Endothelial cell of umbilical vein (primary cell): Measurements from ENCODE around the gene IGF1. TPM values are rescaled to one million over a fixed set of nuclear protein-coding genes. Genes with fewer than 3 reads are reported as not detected.

Experiments
- BruUV-seq: library from RNA; stranded (reverse); fragments of 400-500 nt; replicated peaks from 2 replicates; lab custom pipeline; 2021; lab: Mats Ljungman, UMichigan
- CTCF ChIA-PET: fragments of 300-600, 350-600 bp; sonication (Branson Sonifier 250); formaldehyde crosslinking; loops from one replicate; lab custom pipeline; 2021; ENCODE audit warnings: antibody characterized with exemption, inconsistent platforms; lab: Charles Lee
- POLR2A ChIA-PET: fragments of 300-600, 350-600 bp; sonication (Branson Sonifier 250); formaldehyde crosslinking; loops from one replicate; lab custom pipeline; 2021; ENCODE audit warnings: antibody characterized with exemption, inconsistent platforms; lab: Charles Lee
- DNase-seq: peaks from one replicate; pipeline ENCODE4 v3.0.0-alpha.2; 2011; ENCODE audit warnings: low read depth, low spot score
- FAIRE-seq: peaks from 2 replicates; lab custom pipeline; 2011; peaks lifted over from hg19 to GRCh38; lab: Jason Lieb, UNC
- H2AFZ ChIP-seq: 2 replicates; pipeline ENCODE4 v1.6.0; 2012; ENCODE audit warnings: low read depth, low read length, control low read depth, inconsistent platforms
- H3K27ac ChIP-seq: 2 replicates; pipeline ENCODE4 v1.5.1; 2011; ENCODE audit warnings: low read depth, mild to moderate bottlenecking, control low read depth, low read length, moderate library complexity; ENCODE audit not compliant: insufficient read depth
- H3K27me3 ChIP-seq, 2 experiments: 2 replicates each; pipeline versions ENCODE4 v1.6.0 to v1.6.1; 2011; ENCODE audit warnings: low read length in 2 of 2, mixed read lengths in 1 of 2; ENCODE audit not compliant: control insufficient read depth in 2 of 2, insufficient read depth in 2 of 2
- H3K36me3 ChIP-seq, 2 experiments: 2 replicates in 1 of 2; 3 replicates in 1 of 2; pipeline ENCODE4 v1.5.1; 2011; ENCODE audit warnings: low read length in 2 of 2, mild to moderate bottlenecking in 1 of 2, moderate library complexity in 1 of 2; ENCODE audit not compliant: control insufficient read depth in 2 of 2, insufficient read depth in 2 of 2; ENCODE audit errors: extremely low read depth in 1 of 2
- H3K4me1 ChIP-seq: 3 replicates; pipeline ENCODE4 v1.5.1; 2011; ENCODE audit warnings: mild to moderate bottlenecking, low read length; ENCODE audit not compliant: control insufficient read depth, insufficient read depth; ENCODE audit errors: extremely low read depth
- H3K4me2 ChIP-seq: 2 replicates; pipeline ENCODE4 v1.6.1; 2011; ENCODE audit warnings: low read length, control low read depth, mixed read lengths; ENCODE audit not compliant: insufficient read depth
- H3K4me3 ChIP-seq, 3 experiments: fragments of 200-600 bp in 1 of 3; sonication (generic), shearing (Covaris generic) in 1 of 3; replicated peaks in 1 of 3; 2 replicates each; pipeline ENCODE4 v1.5.1; 2011 to 2016; ENCODE audit warnings: control low read depth in 3 of 3, low read length in 3 of 3, mild to moderate bottlenecking in 2 of 3, inconsistent platforms in 1 of 3, low read depth in 1 of 3, moderate library complexity in 1 of 3; ENCODE audit not compliant: insufficient read depth in 1 of 3
- H3K79me2 ChIP-seq: 2 replicates; pipeline ENCODE4 v1.6.0; 2012; ENCODE audit warnings: low read length, inconsistent platforms; ENCODE audit not compliant: control insufficient read depth, insufficient read depth
- H3K9ac ChIP-seq: replicated peaks from 2 replicates; pipeline ENCODE3; 2011; ENCODE audit warnings: low read length, control low read depth; ENCODE audit not compliant: insufficient read depth; ENCODE audit errors: extremely low read depth
- H3K9me1 ChIP-seq: replicated peaks from 3 replicates; pipeline ENCODE4 v1.6.0; 2011; ENCODE audit warnings: mild to moderate bottlenecking, low read length; ENCODE audit not compliant: control insufficient read depth, insufficient read depth; ENCODE audit errors: extremely low read depth
- H3K9me3 ChIP-seq: replicated peaks from 2 replicates; pipeline ENCODE4 v1.5.1; 2012; ENCODE audit warnings: low read length, inconsistent platforms; ENCODE audit not compliant: control insufficient read depth, insufficient read depth
- H4K20me1 ChIP-seq: replicated peaks from 2 replicates; pipeline ENCODE3; 2011; ENCODE audit warnings: mild to moderate bottlenecking, low read length; ENCODE audit not compliant: control insufficient read depth, insufficient read depth; ENCODE audit errors: extremely low read depth
- EZH2 ChIP-seq: IDR thresholded peaks from 2 replicates; pipeline ENCODE4 v1.6.1; 2012; ENCODE audit warnings: borderline replicate concordance, low read depth, mild to moderate bottlenecking, moderate library complexity, low read length, inconsistent platforms; ENCODE audit not compliant: severe bottlenecking
- FOS ChIP-seq: IDR thresholded peaks from 2 replicates; pipeline ENCODE4 v1.6.1; 2011; ENCODE audit warnings: mild to moderate bottlenecking, low read length, moderate library complexity, borderline replicate concordance; ENCODE audit not compliant: insufficient read depth
- GATA2 ChIP-seq: IDR thresholded peaks from 2 replicates; pipeline ENCODE4 v1.7.0; 2011; ENCODE audit warnings: low read depth, mild to moderate bottlenecking, moderate library complexity, mixed read lengths, low read length; ENCODE audit not compliant: insufficient read length, insufficient read depth
- JUN ChIP-seq: IDR thresholded peaks from 2 replicates; pipeline ENCODE4 v1.6.1; 2011; ENCODE audit warnings: borderline replicate concordance, low read depth; ENCODE audit not compliant: insufficient read length, insufficient read depth
- MYC ChIP-seq: IDR thresholded peaks from one replicate; pipeline ENCODE4 v1.6.1; 2011; ENCODE audit warnings: mild to moderate bottlenecking, low read depth, low read length
- POLR2A ChIP-seq: IDR thresholded peaks from 2 replicates; pipeline ENCODE4 v1.6.1; 2012; ENCODE audit warnings: low read depth, mild to moderate bottlenecking, control low read depth, low read length
- POLR2AphosphoS5 ChIP-seq: IDR thresholded peaks from 2 replicates; pipeline ENCODE4 v1.6.1; 2012; ENCODE audit warnings: low read depth, mild to moderate bottlenecking, control low read depth, low read length, moderate library complexity; ENCODE audit not compliant: insufficient read depth
- dilution Hi-C: fragments of 300-500 bp; cut with MboI; formaldehyde crosslinking; loops from one replicate; pipeline ENCODE4 v1.15.0; 2019; ENCODE audit warnings: low sequenced_read_pairs; ENCODE audit not compliant: extremely low pct_ligation_motif_present
- intact Hi-C: fragments of 100-400 bp; cut with micrococcal nuclease; formaldehyde crosslinking; loops from one replicate; pipeline ENCODE4 v1.10.0; 2022
- polyA plus RNA-seq, 4 experiments: library from polyadenylated mRNA; depleted of rRNA in 3 of 4; stranded (reverse) in 3 of 4; unstranded in 1 of 4; fragments of >200 nt; gene quantifications; 2 replicates each; pipeline versions ENCODE4 v1.2.1 to v1.2.3, GENCODE V29; 2011 to 2012; ENCODE audit warnings: missing spikeins in 1 of 4
- total RNA-seq: library from RNA; stranded (reverse); gene quantifications from 2 replicates; pipeline ENCODE4 v1.2.3, GENCODE V29; 2021
- TF ChIP-seq, protein P1 (sequence below): IDR thresholded peaks from 2 replicates; pipeline ENCODE4 v1.6.1; 2011; ENCODE audit not compliant: insufficient read depth, insufficient read length
- TF ChIP-seq, protein P2 (sequence below), 2 donors: IDR thresholded peaks; 1 replicate in 1 of 2; 2 replicates in 1 of 2; pipeline ENCODE4 v1.5.1; 2011; ENCODE audit warnings: low read length in 2 of 2, mild to moderate bottlenecking in 2 of 2, moderate library complexity in 2 of 2, control low read depth in 1 of 2, inconsistent platforms in 1 of 2, low read depth in 1 of 2; ENCODE audit not compliant: insufficient read depth in 1 of 2; ENCODE audit errors: extremely low read depth in 1 of 2

The IGF1 gene
- total and polyA plus RNA-seq, 2 donors (not counting 3 experiments of a cell fraction or from before 2014, with no cell fraction given): 0.10 TPM; not detected in 1

DNA sequence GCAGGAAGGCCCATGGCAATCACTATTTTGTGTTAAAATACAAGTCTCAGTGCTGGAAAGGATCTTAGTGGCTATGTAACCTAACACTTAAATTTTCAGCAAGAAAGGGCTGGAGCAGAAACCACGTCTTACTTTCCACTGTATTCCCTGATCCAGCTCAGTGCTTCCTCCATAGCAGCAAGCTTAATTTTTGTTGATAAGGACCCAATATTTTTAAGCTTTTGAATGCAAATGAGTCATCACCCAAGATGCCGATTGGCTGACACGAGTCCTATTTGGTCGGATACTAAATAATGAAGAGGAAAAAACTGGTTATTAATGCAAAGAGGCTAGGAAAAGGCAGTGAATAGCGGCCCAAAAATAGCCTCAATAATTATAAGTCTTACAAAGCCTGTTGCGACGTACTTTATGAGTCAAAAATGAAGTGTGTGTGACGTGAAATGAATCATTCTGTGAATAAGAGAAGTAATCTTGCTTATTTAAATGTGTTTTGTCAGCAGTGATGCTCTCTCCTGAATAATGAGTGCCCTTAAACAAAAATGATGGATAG lies 46.9 kb upstream of the IGF1 start:
- no peaks in the 10 kb centered on the region for H3K79me2 ChIP-seq
- H3K9ac ChIP-seq: no peak overlapping the region
- no peaks in the 10 kb centered on the region for H3K9me1 ChIP-seq
- H3K27me3 ChIP-seq: no peaks in the 10 kb centered on the region
- intact Hi-C loops (no loop called here), dilution Hi-C loops (no loop called here)
- no peak overlapping the region for H3K4me3 ChIP-seq
- H3K4me2 ChIP-seq: no peak overlapping the region
- H3K4me1 ChIP-seq: no peaks in the 10 kb centered on the region
- no peaks in the 10 kb centered on the region for H4K20me1 ChIP-seq
- no peaks in the 10 kb centered on the region for H3K9me3 ChIP-seq
- no peaks in the 10 kb centered on the region for H3K36me3 ChIP-seq
- POLR2A ChIA-PET: no interaction called here
- CTCF ChIA-PET: no interaction called here
- BruUV-seq: no TSS peak
- no peak for FAIRE-seq
- no peak for TF ChIP-seq POLR2A
- TF ChIP-seq, protein P1, sequence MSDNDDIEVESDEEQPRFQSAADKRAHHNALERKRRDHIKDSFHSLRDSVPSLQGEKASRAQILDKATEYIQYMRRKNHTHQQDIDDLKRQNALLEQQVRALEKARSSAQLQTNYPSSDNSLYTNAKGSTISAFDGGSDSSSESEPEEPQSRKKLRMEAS: no peak
- TF ChIP-seq JUN: no peak
- no peak overlapping the region for H2AFZ ChIP-seq
- no peak for DNase-seq
- no peak overlapping the region for H3K27ac ChIP-seq

DNA sequence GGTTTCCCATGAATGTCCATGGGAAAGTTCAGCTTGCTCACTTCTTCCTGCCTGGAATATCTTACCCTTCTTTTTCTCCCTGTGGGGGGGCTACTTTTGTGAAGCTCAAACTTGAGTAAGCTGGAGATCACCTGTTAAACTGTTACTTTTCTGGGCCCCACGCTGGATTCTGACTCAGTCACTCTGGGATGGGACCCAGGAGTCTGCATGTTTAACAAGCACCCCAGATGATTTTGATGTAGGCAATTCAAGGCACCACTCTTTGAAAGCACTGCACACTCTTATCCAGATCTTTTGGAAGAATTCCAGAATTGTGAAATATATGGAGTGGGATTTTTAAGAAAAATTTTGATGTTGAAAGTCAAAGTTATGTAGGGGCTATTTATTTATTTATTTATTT lies 46.3 kb upstream of the IGF1 start:
- no peaks in the 10 kb centered on the region for H3K36me3 ChIP-seq
- DNase-seq (no peak), FAIRE-seq (no peak)
- POLR2A ChIA-PET: no interaction called here
- H3K27ac ChIP-seq: no peak overlapping the region
- CTCF ChIA-PET: no interaction called here
- no peaks in the 10 kb centered on the region for H3K27me3 ChIP-seq
- no peaks in the 10 kb centered on the region for H3K79me2 ChIP-seq
- TF ChIP-seq JUN: no peak
- TF ChIP-seq, protein P1: no peak
- TF ChIP-seq POLR2A: no peak
- TF ChIP-seq POLR2AphosphoS5: no peak
- TF ChIP-seq, protein P2, sequence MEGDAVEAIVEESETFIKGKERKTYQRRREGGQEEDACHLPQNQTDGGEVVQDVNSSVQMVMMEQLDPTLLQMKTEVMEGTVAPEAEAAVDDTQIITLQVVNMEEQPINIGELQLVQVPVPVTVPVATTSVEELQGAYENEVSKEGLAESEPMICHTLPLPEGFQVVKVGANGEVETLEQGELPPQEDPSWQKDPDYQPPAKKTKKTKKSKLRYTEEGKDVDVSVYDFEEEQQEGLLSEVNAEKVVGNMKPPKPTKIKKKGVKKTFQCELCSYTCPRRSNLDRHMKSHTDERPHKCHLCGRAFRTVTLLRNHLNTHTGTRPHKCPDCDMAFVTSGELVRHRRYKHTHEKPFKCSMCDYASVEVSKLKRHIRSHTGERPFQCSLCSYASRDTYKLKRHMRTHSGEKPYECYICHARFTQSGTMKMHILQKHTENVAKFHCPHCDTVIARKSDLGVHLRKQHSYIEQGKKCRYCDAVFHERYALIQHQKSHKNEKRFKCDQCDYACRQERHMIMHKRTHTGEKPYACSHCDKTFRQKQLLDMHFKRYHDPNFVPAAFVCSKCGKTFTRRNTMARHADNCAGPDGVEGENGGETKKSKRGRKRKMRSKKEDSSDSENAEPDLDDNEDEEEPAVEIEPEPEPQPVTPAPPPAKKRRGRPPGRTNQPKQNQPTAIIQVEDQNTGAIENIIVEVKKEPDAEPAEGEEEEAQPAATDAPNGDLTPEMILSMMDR (IDR thresholded peaks at IDR 0.05; ENCODE audit: extremely low read depth in 1 of 2, insufficient read depth in 1 of 2, low read depth in 1 of 2, low read length in 2 of 2): no peak
- TF ChIP-seq MYC: no peak
- no peak for TF ChIP-seq FOS
- no peak for TF ChIP-seq GATA2
- TF ChIP-seq EZH2: no peak
- no peaks in the 10 kb centered on the region for H4K20me1 ChIP-seq
- dilution Hi-C loops: no loop called here
- H2AFZ ChIP-seq: no peak overlapping the region
- H3K4me2 ChIP-seq: no peak overlapping the region
- H3K4me1 ChIP-seq: no peaks in the 10 kb centered on the region
- no peak overlapping the region for H3K9ac ChIP-seq
- no peaks in the 10 kb centered on the region for H3K9me1 ChIP-seq
- H3K4me3 ChIP-seq: no peak overlapping the region
- BruUV-seq: no TSS peak
- H3K9me3 ChIP-seq: no peaks in the 10 kb centered on the region
- intact Hi-C loops: no loop called here
